Measurements from ENCODE around the gene INF2.
"Not testable (repeated sequence)": the region's sequence is repeated elsewhere in the genome, so short reads cannot be mapped to it uniquely, and the experiment has no call there.

Gene INF2

GRCh38 chr14:104657101-104657524, 32.3 kb upstream of the INF2 start:
- DNase-seq (ENCODE audit: low read depth in 2 of 3, low spot score in 1 of 3), result no peak

GRCh38 chr14:104657563-104658324, 31.7 kb upstream of the INF2 start:
- no peak for DNase-seq (ENCODE audit: low read depth in 2 of 3, low spot score in 1 of 3)

- DNase-seq (ENCODE audit: low read depth in 2 of 3, low spot score in 1 of 3), result no peak
These were observed 31.1 kb upstream of the INF2 start for GRCh38 chr14:104658325-104658712.

- no peak for DNase-seq (ENCODE audit: low read depth in 2 of 3, low spot score in 1 of 3)
These were observed 30.3 kb upstream of the INF2 start for GRCh38 chr14:104659146-104659545.

GRCh38 chr14:104659764-104660523, 29.5 kb upstream of the INF2 start:
- no peak for DNase-seq (ENCODE audit: low read depth in 2 of 3, low spot score in 1 of 3)

- DNase-seq (ENCODE audit: low read depth in 2 of 3, low spot score in 1 of 3), result no peak
These were observed 28.8 kb upstream of the INF2 start for GRCh38 chr14:104660597-104660996.

- DNase-seq (ENCODE audit: low read depth in 2 of 3, low spot score in 1 of 3), result no peak
These were observed 28.3 kb upstream of the INF2 start for GRCh38 chr14:104661086-104661485.

GRCh38 chr14:104661528-104662157, 27.8 kb upstream of the INF2 start:
- not testable (repeated sequence) for DNase-seq (ENCODE audit: low read depth in 2 of 3, low spot score in 1 of 3)

GRCh38 chr14:104662472-104662871, 26.9 kb upstream of the INF2 start:
- DNase-seq (ENCODE audit: low read depth in 2 of 3, low spot score in 1 of 3), result not testable (repeated sequence)

- no peak for DNase-seq (ENCODE audit: low read depth in 2 of 3, low spot score in 1 of 3)
These were observed 25.3 kb upstream of the INF2 start for GRCh38 chr14:104664107-104664506.

GRCh38 chr14:104664588-104664987, 24.8 kb upstream of the INF2 start:
- no peak for DNase-seq (ENCODE audit: low read depth in 2 of 3, low spot score in 1 of 3)

GRCh38 chr14:104665114-104665656, 24.2 kb upstream of the INF2 start:
- DNase-seq (ENCODE audit: low read depth in 2 of 3, low spot score in 1 of 3), result no peak

GRCh38 chr14:104665657-104666522, 23.5 kb upstream of the INF2 start:
- no peak for DNase-seq (ENCODE audit: low read depth in 2 of 3, low spot score in 1 of 3)

- DNase-seq (ENCODE audit: low read depth in 2 of 3, low spot score in 1 of 3), result not testable (repeated sequence)
These were observed 22.9 kb upstream of the INF2 start for GRCh38 chr14:104666523-104666895.

- DNase-seq (ENCODE audit: low read depth in 2 of 3, low spot score in 1 of 3), result no peak
These were observed 22.4 kb upstream of the INF2 start for GRCh38 chr14:104666981-104667380.

GRCh38 chr14:104669697-104670096, 19.7 kb upstream of the INF2 start:
- DNase-seq (ENCODE audit: low read depth in 2 of 3, low spot score in 1 of 3), result no peak

- DNase-seq (ENCODE audit: low read depth in 2 of 3, low spot score in 1 of 3), result not testable (repeated sequence)
These were observed 18.0 kb upstream of the INF2 start for GRCh38 chr14:104671330-104671977.

- not testable (repeated sequence) for DNase-seq (ENCODE audit: low read depth in 2 of 3, low spot score in 1 of 3)
These were observed 17.3 kb upstream of the INF2 start for GRCh38 chr14:104672119-104672518.

- DNase-seq (ENCODE audit: low read depth in 2 of 3, low spot score in 1 of 3), result no peak
These were observed 15.9 kb upstream of the INF2 start for GRCh38 chr14:104673481-104673880.

- no peak for DNase-seq (ENCODE audit: low read depth in 2 of 3, low spot score in 1 of 3)
These were observed 14.0 kb upstream of the INF2 start for GRCh38 chr14:104675447-104675846.
